ENCODE results near the gene RTKN. TPM values are rescaled to one million over a fixed set of nuclear protein-coding genes. Genes with fewer than 3 reads are reported as not detected.

The RTKN gene
- total and polyA plus RNA-seq, 2 of the 13 experiments (the other 11 are each of a cell fraction or from before 2014, with no cell fraction given), result 159 to 166 TPM

DNA sequence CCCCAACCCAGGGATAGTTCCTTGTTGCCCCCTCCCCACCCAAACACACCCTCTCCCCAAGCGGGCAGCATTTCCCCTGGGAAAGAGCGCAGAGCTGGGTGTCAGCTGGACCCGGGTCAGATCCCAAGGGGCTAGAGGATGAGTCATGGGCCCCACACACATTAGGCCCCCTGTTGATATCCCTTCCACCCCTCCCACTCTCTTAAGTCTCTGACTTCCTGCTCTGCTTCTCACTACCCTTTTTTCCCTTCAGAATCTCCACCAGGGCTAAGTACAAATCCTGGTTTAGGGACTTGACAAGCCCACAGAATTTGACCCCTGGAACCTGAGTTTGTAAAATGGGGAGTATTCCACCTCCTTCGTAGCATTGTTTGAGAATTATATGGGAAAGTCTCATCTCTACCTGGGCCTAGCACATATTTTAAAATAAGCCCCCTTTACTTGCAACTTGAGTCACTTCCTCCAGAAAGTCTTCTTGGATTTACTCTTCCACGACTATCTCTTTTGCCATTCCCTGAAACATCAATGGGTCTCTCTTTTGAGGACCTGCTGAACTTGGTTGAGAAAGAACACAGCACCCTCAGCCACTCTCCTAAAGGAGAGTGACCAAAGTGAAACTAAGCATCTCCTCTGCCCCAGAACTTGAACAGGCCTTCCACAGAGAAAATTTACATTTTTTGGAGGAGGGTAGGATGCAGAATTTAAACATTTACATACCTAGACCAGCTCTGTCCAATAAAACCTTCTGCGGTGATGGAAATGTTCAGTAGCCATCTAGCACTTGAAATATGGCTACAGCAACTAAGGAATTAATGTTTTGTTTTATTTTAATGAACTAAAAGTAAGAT, 4.7 kb downstream of the RTKN start:
- H3K9ac ChIP-seq (ENCODE audit: insufficient read depth, low read depth, low read length), result no peak overlapping the region
- H3K4me1 ChIP-seq (ENCODE audit: insufficient read depth, low read length), result peaks cover 52% of the 10 kb centered on the region
- peaks cover 30 to 58% of the 10 kb centered on the region in 2 experiments for H3K36me3 ChIP-seq (replicated peaks in 1 of 2; ENCODE audit: control insufficient read depth in 1 of 2, insufficient read depth in 2 of 2, low read length in 2 of 2)
- peaks cover 82% of the 10 kb centered on the region for H3K79me2 ChIP-seq (ENCODE audit: insufficient read depth, low read length)
- in situ Hi-C loops (cut with HindIII; ENCODE audit: extremely low pct_ligation_motif_present, low pct_unique_long_range_greater_than_20kb), result no loop called here
- ChIA-PET POLR2A (interaction anchor here (5.1 kb wide), 1 partner anchor 9 kb away, joined by 272 read pairs; no protein-coding TSS in a partner anchor), CTCF (ENCODE audit: low intra/inter-chr PET ratio, low total read pairs) (no interaction called here)
- no peak overlapping the region for H3K27ac ChIP-seq (ENCODE audit: extremely low read length, insufficient read depth, low read length)
- peaks cover 53% of the 10 kb centered on the region for H4K20me1 ChIP-seq (ENCODE audit: insufficient read depth, low read length)
- no peak overlapping the region for H3K4me2 ChIP-seq (ENCODE audit: low read depth, low read length)
- H3K9me3 ChIP-seq (ENCODE audit: low read length), result no peaks in the 10 kb centered on the region
- no peak overlapping the region for H3K4me3 ChIP-seq (replicated peaks in 1 of 3; ENCODE audit: insufficient read depth in 1 of 3, low read depth in 2 of 3, low read length in 3 of 3)
- TF ChIP-seq, protein P1, sequence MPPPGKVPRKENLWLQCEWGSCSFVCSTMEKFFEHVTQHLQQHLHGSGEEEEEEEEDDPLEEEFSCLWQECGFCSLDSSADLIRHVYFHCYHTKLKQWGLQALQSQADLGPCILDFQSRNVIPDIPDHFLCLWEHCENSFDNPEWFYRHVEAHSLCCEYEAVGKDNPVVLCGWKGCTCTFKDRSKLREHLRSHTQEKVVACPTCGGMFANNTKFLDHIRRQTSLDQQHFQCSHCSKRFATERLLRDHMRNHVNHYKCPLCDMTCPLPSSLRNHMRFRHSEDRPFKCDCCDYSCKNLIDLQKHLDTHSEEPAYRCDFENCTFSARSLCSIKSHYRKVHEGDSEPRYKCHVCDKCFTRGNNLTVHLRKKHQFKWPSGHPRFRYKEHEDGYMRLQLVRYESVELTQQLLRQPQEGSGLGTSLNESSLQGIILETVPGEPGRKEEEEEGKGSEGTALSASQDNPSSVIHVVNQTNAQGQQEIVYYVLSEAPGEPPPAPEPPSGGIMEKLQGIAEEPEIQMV (CRISPR knock-in tag; IDR thresholded peaks at IDR 0.05; ENCODE audit: low read depth), result no peak
- TF ChIP-seq ZNF484 (CRISPR knock-in tag; IDR thresholded peaks at IDR 0.05; ENCODE audit: borderline replicate concordance, low read depth) (no peak), RORA (CRISPR knock-in tag; IDR thresholded peaks at IDR 0.05) (no peak), ZNF792 (CRISPR knock-in tag; IDR thresholded peaks at IDR 0.05) (no peak), RBAK (CRISPR knock-in tag; IDR thresholded peaks at IDR 0.05) (no peak), ZNF17 (CRISPR knock-in tag; IDR thresholded peaks at IDR 0.05) (no peak), MIER3 (CRISPR knock-in tag; IDR thresholded peaks at IDR 0.05; ENCODE audit: borderline replicate concordance) (no peak), SATB2 (CRISPR knock-in tag; IDR thresholded peaks at IDR 0.05) (no peak), CCDC6 (CRISPR knock-in tag; IDR thresholded peaks at IDR 0.05) (no peak), ZBTB42 (CRISPR knock-in tag; IDR thresholded peaks at IDR 0.05) (no peak), ZNF24 (IDR thresholded peaks at IDR 0.05) (no peak), NFKB2 (CRISPR knock-in tag; IDR thresholded peaks at IDR 0.05; ENCODE audit: borderline replicate concordance) (no peak), JUN (CRISPR knock-in tag; IDR thresholded peaks at IDR 0.05) (no peak), ADNP (CRISPR knock-in tag; IDR thresholded peaks at IDR 0.05) (no peak)
- TF ChIP-seq, protein P2, sequence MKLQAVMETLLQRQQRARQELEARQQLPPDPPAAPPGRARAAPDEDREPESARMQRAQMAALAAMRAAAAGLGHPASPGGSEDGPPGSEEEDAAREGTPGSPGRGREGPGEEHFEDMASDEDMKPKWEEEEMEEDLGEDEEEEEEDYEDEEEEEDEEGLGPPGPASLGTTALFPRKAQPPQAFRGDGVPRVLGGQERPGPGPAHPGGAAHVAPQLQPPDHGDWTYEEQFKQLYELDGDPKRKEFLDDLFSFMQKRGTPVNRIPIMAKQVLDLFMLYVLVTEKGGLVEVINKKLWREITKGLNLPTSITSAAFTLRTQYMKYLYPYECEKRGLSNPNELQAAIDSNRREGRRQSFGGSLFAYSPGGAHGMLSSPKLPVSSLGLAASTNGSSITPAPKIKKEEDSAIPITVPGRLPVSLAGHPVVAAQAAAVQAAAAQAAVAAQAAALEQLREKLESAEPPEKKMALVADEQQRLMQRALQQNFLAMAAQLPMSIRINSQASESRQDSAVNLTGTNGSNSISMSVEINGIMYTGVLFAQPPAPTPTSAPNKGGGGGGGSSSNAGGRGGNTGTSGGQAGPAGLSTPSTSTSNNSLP (IDR thresholded peaks at IDR 0.05; ENCODE audit: low read depth, low read length), result no peak
- TF ChIP-seq, protein P3, sequence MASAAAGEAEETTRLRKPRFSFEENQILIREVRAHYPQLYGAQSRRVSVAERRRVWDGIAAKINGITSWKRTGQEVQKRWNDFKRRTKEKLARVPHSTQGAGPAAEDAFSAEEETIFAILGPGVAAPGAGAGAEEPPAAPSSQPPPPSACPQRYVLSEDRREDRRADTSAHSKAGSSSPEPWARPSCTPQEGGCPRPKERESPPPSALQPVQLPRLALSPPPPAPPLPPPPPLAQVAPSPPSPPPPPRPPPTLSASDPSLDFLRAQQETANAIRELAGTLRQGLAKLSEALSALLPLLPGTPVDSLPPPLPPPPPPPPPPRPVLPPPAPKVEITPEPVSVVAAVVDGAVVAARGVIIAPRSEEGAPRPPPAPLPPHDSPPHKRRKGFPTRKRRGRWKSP (CRISPR knock-in tag; IDR thresholded peaks at IDR 0.05), result no peak
- intact Hi-C loops (cut with micrococcal nuclease; ENCODE audit: unreplicated experiment), result no loop called here
- no peak for ATAC-seq
- FAIRE-seq, result no peak
- BruUV-seq (replicated peaks), result no TSS peak
- 97% methylated on average over 6 of the region's 6 CpGs for WGBS (ENCODE audit: low lambda C conversion rate)
- no peaks in the 10 kb centered on the region; a peak in 1 of 5 replicates for H3K27me3 ChIP-seq (ENCODE audit: control insufficient read depth in 1 of 2, insufficient read depth in 2 of 2, low read length in 2 of 2)
- H2AFZ ChIP-seq (ENCODE audit: low read length), result no peak overlapping the region
- DNase-seq (ENCODE audit: low spot score), result no peak
